IPS DF 6.9 (cell line): ENCODE measurements around the gene SLC46A2.

Experiments
- DNase-seq: peaks from one replicate; pipeline ENCODE4 v3.0.0-alpha.2; 2013; ENCODE audit warnings: low read depth, low spot score
- H3K27ac ChIP-seq: one replicate; pipeline ENCODE4 v1.5.1; 2013; ENCODE audit warnings: low read length, control low read depth
- H3K27me3 ChIP-seq: 2 replicates; pipeline ENCODE4 v1.6.1; 2013; ENCODE audit warnings: mild to moderate bottlenecking, low read length; ENCODE audit not compliant: control insufficient read depth, insufficient read depth
- H3K36me3 ChIP-seq: 2 replicates; pipeline ENCODE4 v1.6.1; 2013; ENCODE audit warnings: low read length; ENCODE audit not compliant: control insufficient read depth, insufficient read depth
- H3K4me1 ChIP-seq: 2 replicates; pipeline ENCODE4 v1.6.1; 2013; ENCODE audit warnings: low read length; ENCODE audit not compliant: control insufficient read depth, insufficient read depth
- H3K4me3 ChIP-seq: 2 replicates; pipeline ENCODE4 v1.5.1; 2013; ENCODE audit warnings: mild to moderate bottlenecking, low read length
- H3K9me3 ChIP-seq: 2 replicates; pipeline ENCODE4 v1.6.1; 2013; ENCODE audit warnings: low read length, inconsistent platforms; ENCODE audit not compliant: control insufficient read depth, insufficient read depth
- WGBS: extraction: QIAGEN DNeasy Blood & Tissue Kit; methylation state at CpG from one replicate; pipeline ENCODE4 v1.1.7; 2013; ENCODE audit warnings: mixed read lengths, missing lambda C conversion rate; ENCODE audit not compliant: insufficient read length, insufficient coverage; 5-methylcytosine and 5-hydroxymethylcytosine counted together

SLC46A2 gene

GRCh38 chr9:112886351-112886750 is 4.3 kb downstream of the SLC46A2 start:
- Histone ChIP-seq H3K4me1 (no peaks in the 10 kb centered on the region), H3K4me3 (no peak overlapping the region), H3K36me3 (no peaks in the 10 kb centered on the region), H3K27me3 (peaks cover 9% of the 10 kb centered on the region; the same call in 1 of the 2 replicates), H3K9me3 (no peaks in the 10 kb centered on the region), H3K27ac (no peak overlapping the region)
- DNase-seq: no peak
- WGBS: no CpG with 5 or more reads among the region's 4 CpGs

GRCh38 chr9:112885324-112885723 is 5.4 kb downstream of the SLC46A2 start:
- Histone ChIP-seq H3K36me3 (no peaks in the 10 kb centered on the region; the same call in 1 of the 2 replicates), H3K27me3 (peaks cover 3% of the 10 kb centered on the region; the same call in 1 of the 2 replicates), H3K4me1 (no peaks in the 10 kb centered on the region), H3K9me3 (no peaks in the 10 kb centered on the region), H3K27ac (no peak overlapping the region), H3K4me3 (no peak overlapping the region)
- no peak for DNase-seq
- WGBS: no CpG with 5 or more reads among the region's 1 CpG

- Histone ChIP-seq H3K36me3 (no peaks in the 10 kb centered on the region; the same call in 1 of the 2 replicates), H3K4me3 (no peak overlapping the region), H3K27me3 (peaks cover 2% of the 10 kb centered on the region; the same call in 1 of the 2 replicates), H3K4me1 (no peaks in the 10 kb centered on the region), H3K9me3 (no peaks in the 10 kb centered on the region), H3K27ac (no peak overlapping the region)
- DNase-seq: no peak
- no CpG with 5 or more reads among the region's 5 CpGs for WGBS
These were observed 6.0 kb downstream of the SLC46A2 start for GRCh38 chr9:112884721-112885120.

GRCh38 chr9:112884101-112884500 is 6.6 kb downstream of the SLC46A2 start:
- H3K4me3 ChIP-seq: no peak overlapping the region
- no peak for DNase-seq
- H3K36me3 ChIP-seq: no peaks in the 10 kb centered on the region; the same call in 1 of the 2 replicates
- WGBS: no CpG with 5 or more reads among the region's 6 CpGs
- H3K27ac ChIP-seq: no peak overlapping the region
- no peaks in the 10 kb centered on the region for H3K4me1 ChIP-seq
- no peaks in the 10 kb centered on the region for H3K27me3 ChIP-seq
- H3K9me3 ChIP-seq: no peaks in the 10 kb centered on the region

GRCh38 chr9:112881331-112881730 is 9.3 kb downstream of the SLC46A2 start:
- no CpG with 5 or more reads among the region's 7 CpGs for WGBS
- Histone ChIP-seq H3K4me1 (no peaks in the 10 kb centered on the region), H3K36me3 (no peaks in the 10 kb centered on the region; the same call in 1 of the 2 replicates), H3K9me3 (no peaks in the 10 kb centered on the region), H3K4me3 (no peak overlapping the region), H3K27ac (no peak overlapping the region), H3K27me3 (no peaks in the 10 kb centered on the region)
- no peak for DNase-seq

GRCh38 chr9:112880650-112881049 is 10.0 kb downstream of the SLC46A2 start:
- H3K27me3 ChIP-seq: no peaks in the 10 kb centered on the region
- H3K4me3 ChIP-seq: no peak overlapping the region
- H3K9me3 ChIP-seq: no peaks in the 10 kb centered on the region
- no CpG with 5 or more reads among the region's 1 CpG for WGBS
- DNase-seq: no peak
- no peak overlapping the region for H3K27ac ChIP-seq
- H3K36me3 ChIP-seq: no peaks in the 10 kb centered on the region; the same call in 1 of the 2 replicates
- no peaks in the 10 kb centered on the region for H3K4me1 ChIP-seq

GRCh38 chr9:112878752-112879151 is 11.9 kb downstream of the SLC46A2 start:
- Histone ChIP-seq H3K36me3 (no peaks in the 10 kb centered on the region; the same call in 1 of the 2 replicates), H3K4me3 (no peak overlapping the region), H3K27me3 (no peaks in the 10 kb centered on the region), H3K27ac (no peak overlapping the region), H3K4me1 (no peaks in the 10 kb centered on the region), H3K9me3 (no peaks in the 10 kb centered on the region)
- no peak for DNase-seq
- no CpG with 5 or more reads among the region's 2 CpGs for WGBS

GRCh38 chr9:112873773-112874405 is 16.8 kb downstream of the SLC46A2 start:
- WGBS: no CpG with 5 or more reads among the region's 4 CpGs
- Histone ChIP-seq H3K27me3 (no peaks in the 10 kb centered on the region), H3K9me3 (no peaks in the 10 kb centered on the region), H3K27ac (no peak overlapping the region), H3K36me3 (no peaks in the 10 kb centered on the region), H3K4me1 (0 out of 2 replicates have a peak, but pooled peaks cover 2% of the 10 kb centered on the region), H3K4me3 (no peak overlapping the region)
- no peak for DNase-seq

GRCh38 chr9:112872019-112872418 is 18.7 kb downstream of the SLC46A2 start:
- no CpG with 5 or more reads among the region's 4 CpGs for WGBS
- DNase-seq: no peak
- H3K36me3 ChIP-seq: no peaks in the 10 kb centered on the region
- no peaks in the 10 kb centered on the region for H3K9me3 ChIP-seq
- H3K4me3 ChIP-seq: no peak overlapping the region
- H3K27ac ChIP-seq: no peak overlapping the region
- 0 out of 2 replicates have a peak, but pooled peaks cover 2% of the 10 kb centered on the region for H3K4me1 ChIP-seq
- no peaks in the 10 kb centered on the region for H3K27me3 ChIP-seq

GRCh38 chr9:112870556-112870955 is 20.1 kb downstream of the SLC46A2 start:
- Histone ChIP-seq H3K4me1 (0 out of 2 replicates have a peak, but pooled peaks cover 2% of the 10 kb centered on the region), H3K4me3 (no peak overlapping the region), H3K27me3 (no peaks in the 10 kb centered on the region), H3K9me3 (no peaks in the 10 kb centered on the region), H3K36me3 (no peaks in the 10 kb centered on the region), H3K27ac (no peak overlapping the region)
- no peak for DNase-seq
- no CpG with 5 or more reads among the region's 6 CpGs for WGBS

- no CpG with 5 or more reads among the region's 5 CpGs for WGBS
- no peaks in the 10 kb centered on the region for H3K36me3 ChIP-seq
- no peak overlapping the region for H3K27ac ChIP-seq
- no peak overlapping the region for H3K4me3 ChIP-seq
- 0 out of 2 replicates have a peak, but pooled peaks cover 2% of the 10 kb centered on the region for H3K4me1 ChIP-seq
- DNase-seq: no peak
- no peaks in the 10 kb centered on the region for H3K27me3 ChIP-seq
- no peaks in the 10 kb centered on the region for H3K9me3 ChIP-seq
These were observed 20.8 kb downstream of the SLC46A2 start for GRCh38 chr9:112869917-112870316.
